Measurements from ENCODE around the gene ZNF415.

GRCh38 chr19:53102756-53103233, 29.9 kb downstream of the ZNF415 start:
- TF ChIP-seq CTCF (conservative IDR thresholded peaks at IDR 0.05; ENCODE audit: low read depth, low read length) (no peak), EZH2phosphoT487 (IDR thresholded peaks at IDR 0.05; ENCODE audit: borderline replicate concordance, low read length) (no peak)

All from PC-3 (cell line).